ENCODE results near the gene ASS1. TPM values are rescaled to one million over a fixed set of nuclear protein-coding genes. Genes with fewer than 3 reads are reported as not detected.

The ASS1 gene
- total RNA-seq, 1 donor from 2014 or later = 22.5 TPM

DNA sequence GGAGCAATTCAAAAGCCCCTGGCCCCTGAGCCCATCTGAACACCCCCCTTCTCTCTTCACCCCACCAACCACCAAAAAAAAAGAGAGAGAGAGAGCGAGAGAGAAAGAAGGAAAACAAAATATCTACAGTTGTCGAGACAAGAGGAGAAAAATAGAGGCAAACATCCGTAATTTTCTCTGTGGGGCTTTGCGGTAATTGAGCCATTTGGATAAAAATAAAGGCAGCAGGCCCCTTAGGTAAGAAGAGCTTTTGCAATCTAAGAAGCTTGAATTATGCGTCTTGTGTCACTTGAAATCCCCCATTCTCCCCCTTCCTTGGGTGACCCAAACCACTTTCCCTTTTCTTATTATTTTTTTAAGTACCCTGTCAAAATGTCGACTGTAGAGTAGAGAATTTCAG is 99.1 kb downstream of the ASS1 start:
- Histone ChIP-seq H3K36me3 (no peaks in the 10 kb centered on the region), H3K4me3 (no peak overlapping the region), H4K20me1 (ENCODE audit: low read depth) (no peaks in the 10 kb centered on the region), H2AFZ (replicated peaks) (no peak overlapping the region), H3K4me2 (no peak overlapping the region), H3K4me1 (peaks cover 7% of the 10 kb centered on the region), H3F3A (ENCODE audit: low read depth) (no peaks in the 10 kb centered on the region), H3K27ac (no peak overlapping the region), H3K9ac (no peak overlapping the region), H3K79me2 (ENCODE audit: low read depth) (no peaks in the 10 kb centered on the region), H3K27me3 (no peaks in the 10 kb centered on the region), H3K9me3 (ENCODE audit: low read depth) (no peaks in the 10 kb centered on the region)
- Mint-ChIP-seq H3K27me3 (ENCODE audit: insufficient read depth, low read depth) (peaks cover 24% of the 10 kb centered on the region), H3K27ac (peak overlapping the region; percentile 64), H3K4me3 (no peak overlapping the region), H3K36me3 (no peaks in the 10 kb centered on the region), H3K4me1 (peaks cover 16% of the 10 kb centered on the region), H3K9me3 (peaks cover under 1% of the 10 kb centered on the region)
- DNase-seq (ENCODE audit: low spot score) = no peak
- no peak for TF ChIP-seq CTCF (IDR thresholded peaks at IDR 0.05)

GRCh38 chr9:130544364-130544763 is 99.6 kb downstream of the ASS1 start:
- no peak for TF ChIP-seq EZH2 (IDR thresholded peaks at IDR 0.05)
- no peak for TF ChIP-seq EZH2phosphoT487 (IDR thresholded peaks at IDR 0.05)
- TF ChIP-seq CTCF (IDR thresholded peaks at IDR 0.05) = no peak
- Histone ChIP-seq H3K4me1 (peaks cover 7% of the 10 kb centered on the region), H3K4me3 (no peak overlapping the region), H3K27ac (no peak overlapping the region), H2AFZ (replicated peaks) (no peak overlapping the region), H3K79me2 (ENCODE audit: low read depth) (no peaks in the 10 kb centered on the region), H3K9me3 (ENCODE audit: low read depth) (no peaks in the 10 kb centered on the region), H3F3A (ENCODE audit: low read depth) (no peaks in the 10 kb centered on the region), H3K27me3 (no peaks in the 10 kb centered on the region), H4K20me1 (ENCODE audit: low read depth) (no peaks in the 10 kb centered on the region), H3K9ac (no peak overlapping the region), H3K4me2 (no peak overlapping the region), H3K36me3 (no peaks in the 10 kb centered on the region)
- H3K4me1 Mint-ChIP-seq = peaks cover 16% of the 10 kb centered on the region
- no peak for DNase-seq (ENCODE audit: low spot score)
- H3K27me3 Mint-ChIP-seq (ENCODE audit: insufficient read depth, low read depth) = peaks cover 27% of the 10 kb centered on the region
- H3K4me3 Mint-ChIP-seq = no peak overlapping the region
- no peaks in the 10 kb centered on the region for H3K36me3 Mint-ChIP-seq
- peaks cover 5% of the 10 kb centered on the region for H3K9me3 Mint-ChIP-seq
- no peak overlapping the region for H3K27ac Mint-ChIP-seq

GRCh38 chr9:130548103-130548502 is 103.3 kb downstream of the ASS1 start:
- Histone ChIP-seq H3K4me1 (peaks cover 7% of the 10 kb centered on the region), H3K36me3 (no peaks in the 10 kb centered on the region), H3K9me3 (ENCODE audit: low read depth) (no peaks in the 10 kb centered on the region), H3K9ac (no peak overlapping the region), H4K20me1 (ENCODE audit: low read depth) (no peaks in the 10 kb centered on the region), H3K4me3 (no peak overlapping the region), H3K4me2 (no peak overlapping the region), H3K27me3 (no peaks in the 10 kb centered on the region), H3F3A (ENCODE audit: low read depth) (no peaks in the 10 kb centered on the region), H3K79me2 (ENCODE audit: low read depth) (no peaks in the 10 kb centered on the region), H3K27ac (no peak overlapping the region), H2AFZ (replicated peaks) (no peak overlapping the region)
- no peak overlapping the region for H3K4me3 Mint-ChIP-seq
- DNase-seq (ENCODE audit: low spot score) = no peak
- H3K36me3 Mint-ChIP-seq = peaks cover 1% of the 10 kb centered on the region
- H3K9me3 Mint-ChIP-seq = peaks cover 12% of the 10 kb centered on the region
- H3K27ac Mint-ChIP-seq = no peak overlapping the region
- TF ChIP-seq EZH2phosphoT487 (IDR thresholded peaks at IDR 0.05) = no peak
- TF ChIP-seq EZH2 (IDR thresholded peaks at IDR 0.05) = no peak
- TF ChIP-seq CTCF (IDR thresholded peaks at IDR 0.05) = no peak
- peaks cover 17% of the 10 kb centered on the region for H3K27me3 Mint-ChIP-seq (ENCODE audit: insufficient read depth, low read depth)
- H3K4me1 Mint-ChIP-seq = peaks cover 16% of the 10 kb centered on the region

Measured in neural progenitor cell (in vitro differentiated cells).